H1 (cell line): Measurements from ENCODE around the gene SIT1. TPM values are rescaled to one million over a fixed set of nuclear protein-coding genes. Genes with fewer than 3 reads are reported as not detected.
A peak's percentile ranks its signal among the peaks of the same experiment; 100 is the strongest.

ENCODE experiments used
- ASH2L ChIP-seq: fragments of 200-600, 300-600 bp; sonication (generic); IDR thresholded peaks from one replicate; pipeline ENCODE4 v1.7.1; 2017; ENCODE audit warnings: low read length
- ATF3 ChIP-seq: IDR thresholded peaks from 2 replicates; pipeline ENCODE4 v1.6.1; 2011; ENCODE audit warnings: low read depth, mild to moderate bottlenecking, low read length; ENCODE audit not compliant: insufficient read depth
- CTCF ChIP-seq, 3 experiments: IDR thresholded peaks; 1 replicate in 2 of 3; 2 replicates in 1 of 3; pipeline versions ENCODE4 v1.5.1 to v1.6.1; 2011; ENCODE audit warnings: low read length in 3 of 3, mild to moderate bottlenecking in 3 of 3, inconsistent platforms in 2 of 3, low read depth in 1 of 3, moderate library complexity in 1 of 3; ENCODE audit not compliant: insufficient read depth in 1 of 3; ENCODE audit errors: control extremely low read depth in 1 of 3
- HDAC2 ChIP-seq, 2 experiments: fragments of 300-600 bp in 1 of 2; sonication (generic) in 1 of 2; IDR thresholded peaks; 2 replicates each; pipeline ENCODE4 v1.6.1; 2011 to 2012; ENCODE audit warnings: low read depth in 2 of 2, low read length in 2 of 2, mild to moderate bottlenecking in 2 of 2, moderate library complexity in 2 of 2, borderline replicate concordance in 1 of 2, inconsistent platforms in 1 of 2
- NANOG ChIP-seq: IDR thresholded peaks from 2 replicates; pipeline ENCODE4 v1.6.1; 2011; ENCODE audit warnings: low read length, low read depth, mild to moderate bottlenecking, inconsistent platforms; ENCODE audit not compliant: insufficient read depth, poor library complexity, severe bottlenecking
- NRF1 ChIP-seq: IDR thresholded peaks from 2 replicates; pipeline ENCODE4 v1.6.1; 2011; ENCODE audit warnings: mild to moderate bottlenecking, low read depth, low read length, improper control_type of control experiment
- PHF8 ChIP-seq: fragments of 200-600 bp; sonication (generic); conservative IDR thresholded peaks from 2 replicates; pipeline ENCODE4 v1.7.1; 2012; ENCODE audit warnings: low read depth, mild to moderate bottlenecking, inconsistent platforms, low read length, moderate library complexity
- SIX5 ChIP-seq: IDR thresholded peaks from 2 replicates; pipeline ENCODE4 v1.6.1; 2011; ENCODE audit warnings: mild to moderate bottlenecking, low read depth, low read length
- SUZ12 ChIP-seq: fragments of 200-600 bp; sonication (generic); IDR thresholded peaks from 2 replicates; pipeline ENCODE4 v1.6.1; 2012; ENCODE audit warnings: mild to moderate bottlenecking, inconsistent platforms, low read length, moderate library complexity, mixed read lengths
- polyA plus RNA-seq, 7 experiments: library from polyadenylated mRNA; depleted of rRNA in 3 of 7; stranded (reverse) in 5 of 7; unstranded in 2 of 7; fragments of >200 nt in 5 of 7; fragments of 200-250 nt in 2 of 7; gene quantifications; 1 replicate in 5 of 7; 2 replicates in 1 of 7; 4 replicates in 1 of 7; pipeline versions ENCODE4 v1.2.1 to v1.2.3, GENCODE V29; 2011 to 2013; ENCODE audit warnings: missing spikeins in 2 of 7, mixed read lengths in 2 of 7
- total RNA-seq: library from RNA; stranded (reverse); fragmentation: NEBNext Ultra II Directional; extraction: Animal tissue kit (Norgen Biotek cat#: 25700); gene quantifications from 2 replicates; pipeline ENCODE4 v1.2.1, GENCODE V29; 2021

The SIT1 gene
- total and polyA plus RNA-seq, 2 of the 8 experiments (the other 6 are each of a cell fraction or from before 2014, with no cell fraction given) = 8.2 to 12.8 TPM

GRCh38 chr9:35646533-35647265 lies 4.0 kb downstream of the SIT1 start (continued):
- peak; percentile 89 to 98 (median 93) for TF ChIP-seq CTCF (IDR thresholded peaks at IDR 0.05; ENCODE audit: control extremely low read depth in 1 of 3, insufficient read depth in 1 of 3, low read depth in 1 of 3, low read length in 3 of 3)
- no peak for TF ChIP-seq ASH2L
- peak in 1 of 2 experiments; percentile 64; a peak in 1 of 4 replicates for TF ChIP-seq HDAC2 (IDR thresholded peaks at IDR 0.05; ENCODE audit: borderline replicate concordance in 1 of 2, low read depth in 2 of 2, low read length in 2 of 2)
- TF ChIP-seq SIX5 = peak; percentile 53
- no peak for TF ChIP-seq SUZ12
- TF ChIP-seq PHF8 = peak; percentile 76
- TF ChIP-seq NRF1 = peak; percentile 55
- TF ChIP-seq NANOG = peak; percentile 34
- 0 out of 2 replicates have a peak, but pooled peaks have one; percentile 51 for TF ChIP-seq ATF3
- TF ChIP-seq, all 59 proteins: peak for 19
